Right ventricle myocardium inferior (tissue), 1 donor: Measurements from ENCODE around the gene DAB1. TPM values are rescaled to one million over a fixed set of nuclear protein-coding genes. Genes with fewer than 3 reads are reported as not detected.

Experiments
- ATAC-seq: fragments of 200-7000 bp; cut with Tn5 transposase; one replicate; pipeline ENCODE4 v1.9.1; 2020; ENCODE audit warnings: mild to moderate bottlenecking, moderate library complexity
- DNase-seq: peaks from one replicate; pipeline ENCODE4 v3.0.0; 2021; ENCODE audit errors: missing footprints
- intact Hi-C: fragments of 100-400 bp; cut with DNase I; formaldehyde crosslinking; loops from one replicate; pipeline ENCODE4 v1.11.0; 2022
- total RNA-seq: library from RNA; stranded (reverse); fragmentation: NEBNext Ultra II Directional; extraction: Animal tissue kit (Norgen Biotek cat#: 25700); gene quantifications from one replicate; pipeline ENCODE4 v1.2.1, GENCODE V29; 2021
- donor health status: DM: no; HTN: yes; CAD: no; lungs with severe emphysema.

The DAB1 gene
- total RNA-seq, 1 donor from 2014 or later, result 9.0 TPM

GRCh38 chr1:57329937-57330336 lies 93.9 kb downstream of the DAB1 start:
- intact Hi-C loops, result no loop called here
- ATAC-seq (no peak), DNase-seq (no peak)

- no peak for ATAC-seq
- no peak for DNase-seq
- intact Hi-C loops, result no loop called here
Observed at GRCh38 chr1:57329001-57329527, 94.8 kb downstream of the DAB1 start.

DNA sequence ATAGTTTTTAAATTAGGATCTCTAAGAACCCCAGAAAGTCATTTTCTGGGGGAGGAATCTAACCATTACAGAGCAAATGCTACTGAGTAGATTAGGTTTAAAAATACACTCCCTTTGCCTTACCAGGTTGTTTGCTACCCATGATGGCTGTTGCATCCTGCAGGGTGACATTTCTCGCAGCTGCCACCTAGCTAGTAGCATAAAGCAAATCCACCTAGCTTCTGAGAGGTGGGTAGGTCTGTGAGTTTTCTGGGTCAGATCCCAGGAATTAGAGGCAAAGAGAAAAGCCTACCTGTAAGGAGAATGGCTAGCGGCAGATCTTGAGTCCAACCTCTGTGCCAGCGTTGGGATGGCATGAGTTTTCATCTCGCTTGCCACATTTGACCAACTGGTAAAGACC lies 95.9 kb downstream of the DAB1 start:
- DNase-seq (no peak), ATAC-seq (no peak)
- intact Hi-C loops, result no loop called here

GRCh38 chr1:57327336-57327735 lies 96.5 kb downstream of the DAB1 start:
- no peak for DNase-seq
- intact Hi-C loops, result no loop called here
- no peak for ATAC-seq

DNA sequence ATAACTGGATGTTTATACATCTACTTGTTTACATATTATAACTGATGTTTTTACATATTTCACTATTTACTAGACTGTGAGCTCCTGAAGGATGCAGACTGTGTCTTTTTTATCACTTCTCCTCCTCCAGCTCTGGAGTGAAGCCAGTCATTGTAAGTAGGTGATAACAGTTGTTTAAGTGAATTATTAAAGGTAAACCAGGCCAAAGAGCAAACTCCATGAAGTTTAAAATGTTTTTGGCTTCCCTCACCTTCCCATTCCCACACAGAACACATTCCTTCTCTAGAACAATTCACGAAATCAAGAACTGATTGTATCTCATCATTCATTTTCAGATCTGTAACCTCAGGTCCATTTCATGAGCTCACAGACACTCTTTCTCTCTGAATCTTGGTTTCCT lies 98.3 kb downstream of the DAB1 start:
- ATAC-seq, result no peak
- DNase-seq, result no peak
- intact Hi-C loops, result no loop called here

DNA sequence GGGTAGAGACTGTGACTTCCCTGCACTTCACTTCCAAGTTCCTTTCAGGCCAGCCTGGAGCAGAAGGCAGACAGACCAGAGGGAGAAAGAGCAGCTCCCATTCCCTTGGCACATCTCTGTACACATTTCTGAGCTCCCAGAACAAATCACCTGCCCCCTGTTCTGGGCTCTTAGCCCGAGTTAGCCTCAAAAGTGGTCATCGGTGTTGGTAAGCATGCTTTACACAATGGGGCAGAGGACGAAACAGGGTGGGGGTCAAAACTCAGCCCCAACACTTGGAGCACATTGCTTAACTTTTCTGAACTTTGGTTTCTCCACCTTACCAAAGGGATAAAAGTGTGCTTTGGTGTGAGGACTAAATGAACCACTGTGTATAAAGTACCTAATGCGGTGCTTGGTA lies 98.7 kb downstream of the DAB1 start:
- no peak for DNase-seq
- no peak for ATAC-seq
- intact Hi-C loops, result no loop called here

DNA sequence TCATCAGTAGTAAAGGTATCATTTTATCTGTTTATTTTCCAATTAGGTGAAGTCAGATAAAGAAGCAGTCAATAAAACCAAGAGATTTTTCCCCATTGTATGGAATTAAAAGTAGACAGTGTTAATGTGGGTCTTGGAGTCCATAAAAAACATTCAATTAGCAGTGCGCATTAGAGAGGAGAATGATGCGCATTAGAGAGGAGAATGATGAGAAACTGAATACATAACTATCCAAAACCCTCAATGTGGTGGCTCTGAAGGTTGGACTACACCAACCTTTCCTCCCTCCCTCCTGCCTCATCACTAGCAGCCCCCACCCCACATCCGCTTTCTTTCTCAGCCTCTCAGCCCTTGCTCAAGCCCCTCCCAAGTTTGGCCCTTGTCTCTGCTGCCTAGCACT lies 99.5 kb downstream of the DAB1 start:
- no peak for ATAC-seq
- no peak for DNase-seq
- intact Hi-C loops, result no loop called here

- ATAC-seq (no peak), DNase-seq (no peak)
- intact Hi-C loops, result no loop called here
Observed at GRCh38 chr1:57321776-57322175, 102.1 kb downstream of the DAB1 start.

DNA sequence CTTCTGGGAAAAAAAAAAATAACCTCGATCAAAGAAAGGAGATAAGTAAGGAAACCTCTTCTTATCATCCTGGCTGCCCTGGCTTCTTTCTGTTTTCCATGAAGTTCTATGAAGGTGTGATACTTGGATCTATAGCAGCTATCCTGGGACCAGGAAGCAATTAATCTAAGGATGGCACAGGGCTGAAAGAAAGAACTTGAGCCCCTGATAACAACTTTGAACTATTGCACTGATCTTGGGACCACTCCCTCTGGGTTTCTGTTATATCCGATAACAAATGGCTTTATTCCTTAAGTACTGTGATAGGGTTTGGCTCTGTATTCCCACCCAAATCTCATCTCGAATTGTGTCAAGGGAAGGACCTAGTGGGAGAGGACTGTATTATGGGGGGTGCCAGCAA lies 104.1 kb downstream of the DAB1 start:
- intact Hi-C loops, result no loop called here
- no peak for DNase-seq
- ATAC-seq, result no peak

DNA sequence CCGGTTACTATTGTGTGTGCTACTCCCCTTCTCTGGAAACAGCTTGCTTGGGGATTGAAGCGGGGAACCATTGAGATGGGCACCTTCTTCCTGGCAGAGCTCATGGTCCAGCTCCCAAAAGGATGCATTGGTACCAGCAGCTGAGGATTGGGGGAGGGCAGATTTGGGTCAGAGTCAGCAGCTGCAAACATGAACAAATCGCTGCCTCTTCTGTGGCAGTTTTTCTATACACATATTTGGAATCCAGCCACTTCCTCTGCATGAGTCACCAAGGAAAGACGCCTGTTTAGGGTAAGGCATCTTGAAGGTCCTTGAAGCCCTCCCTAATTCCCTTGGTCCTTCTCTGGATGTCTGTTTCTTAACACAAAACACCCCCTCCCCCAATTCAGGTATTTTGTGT lies 104.7 kb downstream of the DAB1 start:
- intact Hi-C loops, result no loop called here
- no peak for ATAC-seq

GRCh38 chr1:57316861-57317260 lies 107.0 kb downstream of the DAB1 start:
- DNase-seq (no peak), ATAC-seq (no peak)
- intact Hi-C loops, result no loop called here

More for the DNA sequence above, 104.7 kb downstream of the DAB1 start:
- DNase-seq, result no peak

DNA sequence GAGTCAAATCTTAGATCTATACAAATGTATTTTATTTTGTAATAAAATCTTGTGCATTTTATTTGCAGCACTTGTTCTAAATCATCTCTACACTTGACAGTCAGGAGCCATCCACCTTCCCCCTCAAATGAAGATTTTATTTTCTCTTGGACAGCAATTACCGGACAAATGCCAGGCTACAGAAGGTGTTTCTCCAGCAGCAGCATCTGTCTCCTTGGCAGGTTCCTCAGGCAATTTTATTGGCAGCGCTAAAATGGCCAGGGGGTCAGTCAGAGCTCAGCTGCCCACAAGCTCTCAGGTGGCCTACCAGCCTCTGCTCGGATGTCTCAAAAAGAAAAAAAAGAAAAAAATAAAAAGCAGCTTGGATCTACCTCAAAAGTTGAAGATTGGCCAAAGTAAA lies 107.6 kb downstream of the DAB1 start:
- ATAC-seq, result no peak
- intact Hi-C loops, result no loop called here

GRCh38 chr1:57312869-57313268 lies 111.0 kb downstream of the DAB1 start:
- DNase-seq (no peak), ATAC-seq (no peak)
- intact Hi-C loops, result no loop called here

More for the DNA sequence above, 107.6 kb downstream of the DAB1 start:
- no peak for DNase-seq

DNA sequence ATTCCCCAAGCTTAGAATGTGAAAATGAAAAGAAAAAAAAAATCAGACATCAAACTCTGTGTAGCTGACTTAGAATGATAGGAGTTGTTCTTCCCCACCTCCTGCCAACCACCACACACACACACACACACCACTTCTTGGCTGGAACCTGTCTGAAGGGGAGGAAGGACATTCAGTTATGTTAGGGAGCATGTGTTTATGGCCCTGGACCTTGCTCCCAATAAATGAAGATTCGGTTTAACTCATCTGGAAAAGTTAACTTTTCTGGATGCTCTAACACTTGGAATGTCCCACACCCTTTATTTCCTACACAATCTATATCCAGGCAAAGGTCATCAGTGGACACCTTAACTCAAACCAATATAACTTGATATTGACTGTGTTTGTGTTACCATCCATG lies 112.4 kb downstream of the DAB1 start:
- intact Hi-C loops, result no loop called here
- ATAC-seq, result no peak
- DNase-seq, result no peak

DNA sequence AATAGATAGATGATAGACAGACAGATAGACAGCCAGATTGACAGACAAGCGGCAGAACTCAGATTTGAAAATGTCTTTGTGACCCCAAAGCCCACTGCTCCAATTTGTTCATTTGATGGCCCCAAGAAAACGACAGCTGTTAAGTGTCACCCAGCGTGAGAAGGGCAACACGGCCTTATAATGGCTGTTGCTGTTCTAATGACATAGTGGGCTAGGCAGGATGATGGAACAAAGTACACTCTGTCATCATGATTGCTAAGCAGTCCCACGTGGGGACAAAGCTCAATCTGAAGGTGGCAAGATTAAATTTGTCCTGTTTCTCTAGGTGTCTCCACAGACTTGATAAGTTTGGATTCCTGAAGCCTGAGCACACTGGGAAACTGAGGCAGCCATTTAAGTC lies 112.9 kb downstream of the DAB1 start:
- intact Hi-C loops, result no loop called here
- ATAC-seq, result no peak
- no peak for DNase-seq

- intact Hi-C loops, result no loop called here
- ATAC-seq (no peak), DNase-seq (no peak)
Observed at GRCh38 chr1:57309630-57310029, 114.2 kb downstream of the DAB1 start.

- DNase-seq (no peak), ATAC-seq (peak; percentile 37)
- intact Hi-C loops, result no loop called here
Observed at GRCh38 chr1:57307392-57308170, 116.3 kb downstream of the DAB1 start.

DNA sequence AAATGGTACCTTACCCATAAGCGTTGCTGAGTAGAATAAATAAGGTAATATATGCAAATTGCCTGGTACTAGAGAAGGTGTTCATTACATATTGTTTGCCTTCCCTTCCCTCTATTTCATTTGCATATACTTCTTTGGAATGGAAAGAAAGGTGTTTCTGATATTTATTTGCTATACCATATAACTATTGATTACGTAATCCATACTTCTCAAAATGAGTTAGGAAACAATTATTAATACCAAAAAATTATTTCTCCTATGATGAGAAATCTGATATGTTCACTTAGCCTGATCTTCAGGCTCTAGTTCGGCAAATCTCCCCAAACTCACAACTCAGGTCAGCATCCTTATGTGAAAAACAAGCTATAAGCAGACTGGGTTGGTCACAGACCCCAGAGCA lies 119.3 kb downstream of the DAB1 start:
- intact Hi-C loops, result no loop called here
- DNase-seq (no peak), ATAC-seq (no peak)

- no peak for ATAC-seq
- intact Hi-C loops, result no loop called here
Observed at GRCh38 chr1:57302812-57303596, 120.9 kb downstream of the DAB1 start.

DNA sequence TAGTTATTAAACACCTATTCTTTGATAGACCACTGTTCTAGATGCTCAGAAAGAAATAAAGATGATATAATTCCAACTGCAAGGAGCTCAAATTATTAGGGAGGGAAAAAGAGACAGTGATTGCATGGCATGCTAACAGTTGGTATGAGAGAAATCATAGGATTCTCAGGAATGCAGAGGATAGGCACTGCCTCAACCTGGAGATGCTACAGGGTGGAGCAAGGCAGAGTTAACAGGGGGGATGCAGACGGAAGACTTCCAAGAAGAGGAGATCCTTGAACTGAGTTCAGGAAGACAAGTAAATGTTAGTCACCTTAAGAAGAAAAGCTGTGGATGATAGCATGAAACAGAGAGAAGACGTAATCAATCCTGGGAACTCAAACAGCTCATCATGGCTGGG lies 123.7 kb downstream of the DAB1 start:
- DNase-seq (no peak), ATAC-seq (no peak)
- intact Hi-C loops, result no loop called here

More at GRCh38 chr1:57302812-57303596, 120.9 kb downstream of the DAB1 start:
- no peak for DNase-seq
